Measurements from ENCODE around the gene HECW1. TPM values are rescaled to one million over a fixed set of nuclear protein-coding genes. Genes with fewer than 3 reads are reported as not detected.

Gene HECW1
- total and polyA plus RNA-seq, 5 donors: 0.16 TPM; not detected in 4

GRCh38 chr7:43377196-43377960 lies 264.9 kb downstream of the HECW1 start:
- WGBS: 63% methylated on average over 4 of the region's 4 CpGs
- no peaks in the 10 kb centered on the region for H3K27me3 ChIP-seq (ENCODE audit: control insufficient read depth, insufficient read depth)
- ATAC-seq (no peak), DNase-seq (no peak)
- no peaks in the 10 kb centered on the region for H3K4me1 ChIP-seq (ENCODE audit: control insufficient read depth, insufficient read depth, low read length)
- H3K27ac ChIP-seq (ENCODE audit: low read length): no peak overlapping the region
- intact Hi-C loops (cut with DNase I): no loop called here
- H3K4me3 ChIP-seq (ENCODE audit: low read length): no peak overlapping the region
- no peaks in the 10 kb centered on the region for H3K9me3 ChIP-seq (ENCODE audit: control insufficient read depth, low read length)

- H3K27me3 ChIP-seq (ENCODE audit: control insufficient read depth, insufficient read depth): no peaks in the 10 kb centered on the region
- H3K4me3 ChIP-seq (ENCODE audit: low read length): no peak overlapping the region
- ATAC-seq (no peak), DNase-seq (no peak)
- no peaks in the 10 kb centered on the region for H3K4me1 ChIP-seq (ENCODE audit: control insufficient read depth, insufficient read depth, low read length)
- no peaks in the 10 kb centered on the region for H3K9me3 ChIP-seq (ENCODE audit: control insufficient read depth, low read length)
- intact Hi-C loops (cut with DNase I): no loop called here
- H3K27ac ChIP-seq (ENCODE audit: low read length): no peak overlapping the region
- WGBS: 80% methylated on average over 2 of the region's 2 CpGs
These were observed 266.8 kb downstream of the HECW1 start for GRCh38 chr7:43379210-43379609.

GRCh38 chr7:43384616-43385308 lies 272.3 kb downstream of the HECW1 start:
- Histone ChIP-seq H3K9me3 (ENCODE audit: control insufficient read depth, low read length) (no peaks in the 10 kb centered on the region), H3K27ac (ENCODE audit: low read length) (no peak overlapping the region), H3K4me1 (ENCODE audit: control insufficient read depth, insufficient read depth, low read length) (no peaks in the 10 kb centered on the region), H3K4me3 (ENCODE audit: low read length) (no peak overlapping the region), H3K27me3 (ENCODE audit: control insufficient read depth, insufficient read depth) (no peaks in the 10 kb centered on the region)
- ATAC-seq (no peak), DNase-seq (no peak)
- 46% methylated on average over 8 of the region's 8 CpGs for WGBS
- intact Hi-C loops (cut with DNase I): no loop called here

GRCh38 chr7:43385309-43385680 lies 272.8 kb downstream of the HECW1 start:
- H3K4me3 ChIP-seq (ENCODE audit: low read length): no peak overlapping the region
- no peaks in the 10 kb centered on the region for H3K4me1 ChIP-seq (ENCODE audit: control insufficient read depth, insufficient read depth, low read length)
- no peaks in the 10 kb centered on the region for H3K9me3 ChIP-seq (ENCODE audit: control insufficient read depth, low read length)
- no peak overlapping the region for H3K27ac ChIP-seq (ENCODE audit: low read length)
- ATAC-seq: no peak
- H3K27me3 ChIP-seq (ENCODE audit: control insufficient read depth, insufficient read depth): no peaks in the 10 kb centered on the region
- intact Hi-C loops (cut with DNase I): no loop called here
- no peak for DNase-seq
- 74% methylated on average over 1 of the region's 2 CpGs for WGBS

- no peak overlapping the region for H3K4me3 ChIP-seq (ENCODE audit: low read length)
- intact Hi-C loops (cut with DNase I): no loop called here
- no peaks in the 10 kb centered on the region for H3K9me3 ChIP-seq (ENCODE audit: control insufficient read depth, low read length)
- H3K27ac ChIP-seq (ENCODE audit: low read length): no peak overlapping the region
- H3K27me3 ChIP-seq (ENCODE audit: control insufficient read depth, insufficient read depth): no peaks in the 10 kb centered on the region
- WGBS: 76% methylated on average over 2 of the region's 2 CpGs
- no peak for ATAC-seq
- no peak for DNase-seq
- no peaks in the 10 kb centered on the region for H3K4me1 ChIP-seq (ENCODE audit: control insufficient read depth, insufficient read depth, low read length)
These were observed 273.4 kb downstream of the HECW1 start for GRCh38 chr7:43385856-43386255.

- ATAC-seq: no peak
- intact Hi-C loops (cut with DNase I): no loop called here
- no peaks in the 10 kb centered on the region for H3K27me3 ChIP-seq (ENCODE audit: control insufficient read depth, insufficient read depth)
- no peak overlapping the region for H3K4me3 ChIP-seq (ENCODE audit: low read length)
- H3K4me1 ChIP-seq (ENCODE audit: control insufficient read depth, insufficient read depth, low read length): no peaks in the 10 kb centered on the region
- H3K27ac ChIP-seq (ENCODE audit: low read length): no peak overlapping the region
- no peaks in the 10 kb centered on the region for H3K9me3 ChIP-seq (ENCODE audit: control insufficient read depth, low read length)
- DNase-seq: no peak
- WGBS: 81% methylated on average over 3 of the region's 3 CpGs
These were observed 275.5 kb downstream of the HECW1 start for GRCh38 chr7:43387932-43388331.

GRCh38 chr7:43390576-43390975 lies 278.1 kb downstream of the HECW1 start:
- intact Hi-C loops (cut with DNase I): no loop called here
- no peak overlapping the region for H3K27ac ChIP-seq (ENCODE audit: low read length)
- DNase-seq (no peak), ATAC-seq (no peak)
- 95% methylated on average over 1 of the region's 1 CpG for WGBS
- H3K9me3 ChIP-seq (ENCODE audit: control insufficient read depth, low read length): no peaks in the 10 kb centered on the region
- H3K4me1 ChIP-seq (ENCODE audit: control insufficient read depth, insufficient read depth, low read length): no peaks in the 10 kb centered on the region
- H3K27me3 ChIP-seq (ENCODE audit: control insufficient read depth, insufficient read depth): no peaks in the 10 kb centered on the region
- H3K4me3 ChIP-seq (ENCODE audit: low read length): no peak overlapping the region

GRCh38 chr7:43391518-43391917 lies 279.1 kb downstream of the HECW1 start:
- H3K4me3 ChIP-seq (ENCODE audit: low read length): no peak overlapping the region
- no peak overlapping the region for H3K27ac ChIP-seq (ENCODE audit: low read length)
- DNase-seq (no peak), ATAC-seq (no peak)
- no peaks in the 10 kb centered on the region for H3K4me1 ChIP-seq (ENCODE audit: control insufficient read depth, insufficient read depth, low read length)
- no peaks in the 10 kb centered on the region for H3K9me3 ChIP-seq (ENCODE audit: control insufficient read depth, low read length)
- intact Hi-C loops (cut with DNase I): no loop called here
- 21% methylated on average over 1 of the region's 1 CpG for WGBS
- H3K27me3 ChIP-seq (ENCODE audit: control insufficient read depth, insufficient read depth): no peaks in the 10 kb centered on the region

- no peak overlapping the region for H3K4me3 ChIP-seq (ENCODE audit: low read length)
- no peaks in the 10 kb centered on the region for H3K9me3 ChIP-seq (ENCODE audit: control insufficient read depth, low read length)
- ATAC-seq: no peak
- H3K27ac ChIP-seq (ENCODE audit: low read length): no peak overlapping the region
- no peaks in the 10 kb centered on the region for H3K4me1 ChIP-seq (ENCODE audit: control insufficient read depth, insufficient read depth, low read length)
- H3K27me3 ChIP-seq (ENCODE audit: control insufficient read depth, insufficient read depth): no peaks in the 10 kb centered on the region
- intact Hi-C loops (cut with DNase I): no loop called here
- 65% methylated on average over 2 of the region's 2 CpGs for WGBS
- DNase-seq: no peak
These were observed 280.3 kb downstream of the HECW1 start for GRCh38 chr7:43392638-43393330.

- H3K4me1 ChIP-seq (ENCODE audit: control insufficient read depth, insufficient read depth, low read length): no peaks in the 10 kb centered on the region
- H3K4me3 ChIP-seq (ENCODE audit: low read length): no peak overlapping the region
- DNase-seq (no peak), ATAC-seq (no peak)
- intact Hi-C loops (cut with DNase I): no loop called here
- no peak overlapping the region for H3K27ac ChIP-seq (ENCODE audit: low read length)
- no peaks in the 10 kb centered on the region for H3K9me3 ChIP-seq (ENCODE audit: control insufficient read depth, low read length)
- WGBS: 88% methylated on average over 7 of the region's 7 CpGs
- no peaks in the 10 kb centered on the region for H3K27me3 ChIP-seq (ENCODE audit: control insufficient read depth, insufficient read depth)
These were observed 282.1 kb downstream of the HECW1 start for GRCh38 chr7:43394441-43395130.

GRCh38 chr7:43395351-43395750 lies 282.9 kb downstream of the HECW1 start:
- no peaks in the 10 kb centered on the region for H3K9me3 ChIP-seq (ENCODE audit: control insufficient read depth, low read length)
- no peak for ATAC-seq
- intact Hi-C loops (cut with DNase I): no loop called here
- H3K27me3 ChIP-seq (ENCODE audit: control insufficient read depth, insufficient read depth): no peaks in the 10 kb centered on the region
- DNase-seq: no peak
- no peak overlapping the region for H3K27ac ChIP-seq (ENCODE audit: low read length)
- H3K4me3 ChIP-seq (ENCODE audit: low read length): no peak overlapping the region
- WGBS: 28% methylated on average over 2 of the region's 2 CpGs
- no peaks in the 10 kb centered on the region for H3K4me1 ChIP-seq (ENCODE audit: control insufficient read depth, insufficient read depth, low read length)

Data from right cardiac atrium (tissue), 5 donors.